HG03520 (cell line): ENCODE results near the gene POU2F2.

Experiments used
- ATAC-seq: cut with Tn5 transposase; IDR thresholded peaks from one replicate; pipeline ENCODE4 v1.9.1; 2021; ENCODE audit warnings: mild to moderate bottlenecking, moderate library complexity; ENCODE audit not compliant: unreplicated experiment

POU2F2 gene

DNA sequence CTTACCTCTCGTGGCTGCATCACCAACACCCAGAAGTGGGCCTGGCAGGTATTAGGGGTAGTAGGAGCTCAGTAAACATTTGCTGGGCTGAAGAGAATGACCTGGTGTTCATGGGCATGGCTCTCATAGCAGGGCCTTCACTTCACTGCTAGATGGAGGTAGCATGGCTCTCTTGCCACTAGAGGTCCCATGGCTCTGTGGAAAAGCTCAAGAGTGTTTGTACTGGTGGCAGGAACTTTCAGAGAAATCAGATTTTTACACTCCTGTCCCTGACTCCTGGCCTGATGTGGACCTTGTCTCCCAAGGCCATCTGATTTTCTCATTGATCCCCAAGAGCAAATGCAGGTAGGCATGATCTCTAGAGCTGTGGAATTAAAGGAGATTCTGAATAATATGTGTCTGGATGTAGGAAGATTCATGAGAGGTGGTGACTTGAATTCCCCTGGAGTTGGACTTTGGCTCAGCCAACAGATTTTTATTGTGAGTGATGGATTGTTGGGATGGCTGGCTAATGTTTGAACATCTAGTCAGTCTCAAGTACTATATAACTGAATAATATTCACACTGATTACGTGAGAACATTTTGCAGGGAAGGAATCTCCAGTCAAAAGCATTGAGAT is 50.6 kb downstream of the POU2F2 start:
- no peak for ATAC-seq

- ATAC-seq, result no peak
Measured at GRCh38 chr19:42080764-42081375, 51.4 kb downstream of the POU2F2 start.

DNA sequence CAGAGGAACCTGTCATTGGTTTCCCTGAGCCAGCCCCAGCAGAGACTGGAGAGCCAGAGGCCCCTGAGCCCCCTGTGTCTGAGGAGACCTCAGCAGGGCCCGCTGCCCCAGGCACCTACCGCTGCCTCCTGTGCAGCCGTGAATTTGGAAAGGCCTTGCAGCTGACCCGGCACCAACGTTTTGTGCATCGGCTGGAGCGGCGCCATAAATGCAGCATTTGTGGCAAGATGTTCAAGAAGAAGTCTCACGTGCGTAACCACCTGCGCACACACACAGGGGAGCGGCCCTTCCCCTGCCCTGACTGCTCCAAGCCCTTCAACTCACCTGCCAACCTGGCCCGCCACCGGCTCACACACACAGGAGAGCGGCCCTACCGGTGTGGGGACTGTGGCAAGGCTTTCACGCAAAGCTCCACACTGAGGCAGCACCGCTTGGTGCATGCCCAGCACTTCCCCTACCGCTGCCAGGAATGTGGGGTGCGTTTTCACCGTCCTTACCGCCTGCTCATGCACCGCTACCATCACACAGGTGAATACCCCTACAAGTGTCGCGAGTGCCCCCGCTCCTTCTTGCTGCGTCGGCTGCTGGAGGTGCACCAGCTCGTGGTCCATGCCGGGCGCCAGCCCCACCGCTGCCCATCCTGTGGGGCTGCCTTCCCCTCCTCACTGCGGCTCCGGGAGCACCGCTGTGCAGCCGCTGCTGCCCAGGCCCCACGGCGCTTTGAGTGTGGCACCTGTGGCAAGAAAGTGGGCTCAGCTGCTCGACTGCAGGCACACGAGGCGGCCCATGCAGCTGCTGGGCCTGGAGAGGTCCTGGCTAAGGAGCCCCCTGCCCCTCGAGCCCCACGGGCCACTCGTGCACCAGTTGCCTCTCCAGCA is 52.1 kb downstream of the POU2F2 start:
- no peak for ATAC-seq

DNA sequence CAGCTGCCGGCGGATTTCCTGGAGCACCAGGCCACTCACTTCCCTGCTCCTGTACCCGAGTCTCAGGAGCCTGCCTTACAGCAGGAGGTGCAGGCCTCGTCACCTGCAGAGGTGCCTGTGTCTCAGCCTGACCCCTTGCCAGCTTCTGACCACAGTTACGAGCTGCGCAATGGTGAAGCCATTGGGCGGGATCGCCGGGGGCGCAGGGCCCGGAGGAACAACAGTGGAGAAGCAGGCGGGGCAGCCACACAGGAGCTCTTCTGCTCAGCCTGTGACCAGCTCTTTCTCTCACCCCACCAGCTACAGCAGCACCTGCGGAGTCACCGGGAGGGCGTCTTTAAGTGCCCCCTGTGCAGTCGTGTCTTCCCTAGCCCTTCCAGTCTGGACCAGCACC is 53.0 kb downstream of the POU2F2 start:
- ATAC-seq, result no peak

DNA sequence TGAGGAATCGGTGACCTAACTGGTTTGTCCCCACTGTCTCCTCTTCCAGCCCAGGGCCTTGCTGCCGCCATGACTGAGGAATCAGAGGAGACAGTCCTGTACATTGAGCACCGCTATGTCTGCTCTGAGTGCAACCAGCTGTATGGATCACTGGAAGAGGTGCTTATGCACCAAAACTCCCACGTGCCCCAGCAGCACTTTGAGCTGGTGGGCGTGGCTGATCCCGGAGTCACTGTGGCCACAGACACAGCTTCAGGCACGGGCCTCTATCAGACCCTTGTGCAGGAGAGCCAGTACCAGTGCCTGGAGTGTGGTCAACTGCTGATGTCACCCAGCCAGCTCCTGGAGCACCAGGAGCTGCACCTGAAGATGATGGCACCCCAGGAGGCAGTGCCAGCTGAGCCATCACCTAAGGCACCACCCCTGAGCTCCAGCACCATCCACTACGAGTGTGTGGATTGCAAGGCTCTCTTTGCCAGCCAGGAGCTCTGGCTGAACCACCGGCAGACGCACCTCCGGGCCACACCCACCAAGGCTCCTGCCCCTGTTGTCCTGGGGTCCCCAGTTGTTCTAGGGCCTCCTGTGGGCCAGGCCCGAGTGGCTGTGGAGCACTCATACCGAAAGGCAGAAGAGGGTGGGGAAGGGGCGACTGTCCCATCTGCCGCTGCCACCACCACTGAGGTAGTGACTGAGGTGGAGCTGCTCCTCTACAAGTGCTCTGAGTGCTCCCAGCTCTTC is 53.5 kb downstream of the POU2F2 start:
- ATAC-seq, result no peak

DNA sequence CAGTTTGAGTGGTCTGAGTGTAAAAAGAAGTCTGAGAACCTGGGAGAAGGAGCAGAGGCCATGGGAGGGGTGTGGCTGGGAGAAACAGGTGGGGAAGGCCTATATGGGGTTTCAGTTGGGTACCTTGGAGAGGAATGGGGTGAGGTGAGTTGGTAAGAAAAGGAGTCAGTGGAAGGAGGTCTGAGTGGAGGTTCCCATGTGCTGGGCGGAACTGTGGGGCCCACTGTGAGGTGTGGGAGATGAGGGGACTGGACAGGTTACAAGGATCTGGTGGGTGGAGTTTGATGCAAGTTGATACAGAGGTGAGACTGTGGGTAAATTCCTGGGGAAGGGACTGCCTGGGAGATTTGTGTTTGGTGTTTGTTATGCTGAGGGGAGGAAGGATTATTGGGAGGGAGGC is 54.2 kb downstream of the POU2F2 start:
- ATAC-seq, result no peak

- ATAC-seq, result no peak
Measured at GRCh38 chr19:42076380-42076944, 55.8 kb downstream of the POU2F2 start.

DNA sequence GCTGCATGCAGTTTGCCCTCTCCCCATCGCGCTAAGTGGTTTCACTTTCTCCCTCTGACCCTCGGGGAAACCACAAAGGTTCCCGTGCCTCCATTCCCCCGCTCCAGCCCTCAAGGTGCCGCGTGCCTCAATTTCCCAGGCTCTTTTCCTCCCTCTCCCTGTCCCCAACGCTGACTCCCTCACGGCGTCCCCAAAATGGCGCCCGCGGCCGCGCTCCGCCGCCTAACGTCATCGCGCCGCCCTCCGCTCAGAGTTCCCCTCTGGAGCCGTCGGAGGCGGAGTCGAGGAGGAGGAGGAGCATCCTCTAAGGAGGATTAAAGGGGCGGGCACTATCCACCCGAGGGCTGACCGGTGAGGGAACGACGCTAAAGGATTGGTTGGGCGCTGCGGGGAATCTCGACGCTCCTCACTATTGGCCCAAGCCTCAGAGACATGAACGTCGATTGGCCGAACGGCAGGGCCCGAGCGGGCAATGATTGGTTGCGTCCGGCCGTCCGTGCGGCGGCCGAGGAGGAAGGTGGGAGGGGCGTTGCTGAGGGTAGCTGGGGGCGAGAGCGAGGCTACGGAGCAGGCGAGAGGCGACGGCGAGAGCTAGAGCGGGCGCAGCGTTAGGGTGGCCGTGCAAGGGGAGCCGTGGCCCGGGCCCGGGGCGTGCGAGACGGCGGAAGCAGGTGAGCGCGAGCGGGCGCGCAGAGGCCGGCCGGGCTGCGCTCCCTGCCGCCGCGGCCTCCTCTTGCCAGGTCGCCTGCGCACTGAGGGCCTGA is 56.4 kb downstream of the POU2F2 start, which contains the start of gene ZNF574:
Gene ZNF574, plus strand, starts transcription at position 551 of the 764 bp plus-strand sequence. CDS start 2,441 bp downstream, outside the sequence.
- ATAC-seq, result peak; percentile 87

DNA sequence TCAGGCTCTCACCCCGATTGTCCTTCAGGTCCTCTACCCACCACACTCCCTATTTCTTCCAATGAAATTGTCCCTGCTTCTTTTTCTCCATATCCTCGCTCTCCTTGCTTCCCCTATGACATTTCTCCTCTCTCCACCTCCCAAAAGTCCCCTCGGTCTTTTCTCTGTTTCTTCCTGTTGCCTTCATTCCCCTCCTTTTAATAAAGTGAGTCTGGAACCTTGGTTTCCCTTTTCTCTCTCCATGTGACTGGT is 57.0 kb downstream of the POU2F2 start:
- no peak for ATAC-seq

GRCh38 chr19:42074513-42075363 is 57.5 kb downstream of the POU2F2 start:
- ATAC-seq, result no peak

DNA sequence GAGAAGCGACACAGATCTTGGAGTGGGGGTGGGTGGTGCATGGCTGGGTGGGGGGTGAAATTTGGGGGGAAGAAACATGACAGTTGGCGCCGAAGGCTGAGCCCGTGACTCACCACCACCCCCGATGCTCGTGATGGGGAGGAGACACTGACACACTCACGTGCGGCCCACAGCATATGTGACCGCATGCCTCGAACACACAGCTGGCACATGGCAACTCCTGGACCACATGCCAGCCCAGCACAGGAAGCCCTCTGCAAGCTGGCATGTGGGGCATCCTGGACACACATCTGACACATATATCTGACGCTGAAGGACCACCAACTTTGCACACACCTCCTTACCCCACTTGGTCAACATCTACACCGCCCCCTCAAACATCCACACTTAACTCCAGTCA is 61.0 kb downstream of the POU2F2 start:
- no peak for ATAC-seq

DNA sequence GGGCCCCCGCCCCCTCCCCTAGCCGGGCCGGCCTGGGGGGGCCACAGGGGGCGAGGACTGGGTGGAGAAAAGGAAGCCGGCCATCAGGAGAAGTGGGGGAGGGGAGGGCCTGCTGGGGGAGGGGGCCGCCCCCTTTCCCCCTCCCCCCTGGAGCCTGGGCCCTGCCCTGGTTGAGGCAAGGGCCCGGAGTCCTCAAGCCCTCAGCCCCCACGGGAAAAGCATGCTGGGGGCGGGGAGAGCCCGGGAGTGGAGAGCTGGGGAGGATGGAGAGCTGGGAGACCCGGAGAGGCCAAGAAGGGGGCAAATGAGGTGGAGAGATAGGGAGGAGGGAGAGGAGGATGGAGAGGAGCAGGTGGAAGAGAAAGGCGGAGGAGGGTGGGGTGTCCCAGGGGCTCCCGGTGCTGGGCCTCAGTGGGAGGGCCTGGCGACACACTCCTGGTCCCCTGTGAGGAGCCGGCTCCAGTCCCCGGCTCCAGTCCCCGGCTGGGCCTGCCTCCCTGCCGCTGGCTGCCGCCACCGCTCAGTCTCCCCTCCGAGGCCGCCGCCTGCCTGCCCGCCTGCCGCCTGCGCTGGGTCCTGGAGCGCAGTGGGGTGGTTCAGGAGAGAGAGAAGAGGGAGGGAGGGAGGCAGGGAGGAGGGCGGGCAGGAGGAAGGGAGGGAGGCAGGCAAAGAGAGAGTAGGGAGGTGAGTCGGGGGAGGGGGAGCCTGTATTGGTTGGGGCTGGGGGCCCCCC is 62.5 kb downstream of the POU2F2 start, which contains the start of gene GRIK5:
Gene GRIK5, minus strand, starts transcription at position 588 of the 733 bp plus-strand sequence. CDS start 4,436 bp downstream, outside the sequence.
- ATAC-seq, result no peak

GRCh38 chr19:42068756-42069571 is 63.3 kb downstream of the POU2F2 start:
- ATAC-seq, result no peak

DNA sequence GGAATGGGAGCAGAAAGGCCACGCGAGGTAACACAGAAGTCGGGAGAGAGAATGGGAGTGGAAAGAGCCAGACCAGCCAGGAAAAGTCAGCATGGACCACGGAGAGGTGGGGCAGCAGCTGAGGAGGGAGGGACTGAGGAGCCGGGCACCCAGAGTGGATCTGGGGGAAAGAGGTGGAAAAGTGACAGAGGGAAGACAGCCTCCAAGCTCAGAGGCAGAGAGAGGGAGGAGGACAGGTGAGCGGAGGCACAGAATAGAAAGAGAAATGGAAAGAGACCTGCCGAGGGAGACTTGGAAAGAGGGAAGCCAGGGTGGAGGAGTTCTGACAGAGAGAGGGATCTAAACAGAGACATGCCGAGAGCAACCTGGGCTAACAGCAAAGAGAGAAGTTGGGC is 63.9 kb downstream of the POU2F2 start:
- ATAC-seq, result no peak

GRCh38 chr19:42067315-42067888 is 64.8 kb downstream of the POU2F2 start:
- no peak for ATAC-seq

GRCh38 chr19:42066075-42066754 is 66.0 kb downstream of the POU2F2 start:
- no peak for ATAC-seq

DNA sequence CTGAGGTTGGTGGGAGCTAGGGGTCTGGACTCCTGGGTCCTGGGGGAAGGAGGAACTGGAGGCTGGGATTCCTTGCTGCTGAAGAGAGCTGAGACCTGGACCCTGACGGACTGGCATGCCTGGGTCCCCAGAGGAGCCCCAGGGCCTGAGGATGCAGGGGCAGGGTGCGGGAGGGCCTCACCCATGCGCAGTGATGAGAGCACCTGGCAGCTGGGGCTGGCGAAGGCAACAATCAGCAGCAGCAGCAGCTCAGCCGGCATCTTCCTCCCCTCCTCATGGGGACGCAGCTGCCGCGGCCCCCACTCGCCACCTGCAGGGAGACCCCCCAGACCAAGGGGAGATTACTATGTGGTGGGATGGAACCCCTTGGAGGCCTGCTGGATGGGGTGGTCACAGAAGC is 66.7 kb downstream of the POU2F2 start:
- ATAC-seq, result no peak
